HCT116 (cell line): Measurements from ENCODE around the gene KLK6. TPM values are rescaled to one million over a fixed set of nuclear protein-coding genes. Genes with fewer than 3 reads are reported as not detected.

Source experiments
- ATAC-seq: fragments of 200-7000 bp; cut with Tn5 transposase; 2 replicates; pipeline ENCODE4 v1.9.1; 2020; ENCODE audit warnings: mild to moderate bottlenecking, moderate library complexity
- BruUV-seq: library from RNA; stranded (reverse); fragments of 400-500 nt; replicated peaks from 2 replicates; lab custom pipeline; 2021; lab: Mats Ljungman, UMichigan
- CTCF ChIA-PET: fragments of 300-600 bp; sonication (Branson Sonifier 250); formaldehyde crosslinking; loops from one replicate; lab custom pipeline; 2021; ENCODE audit warnings: antibody characterized with exemption; lab: Charles Lee
- POLR2A ChIA-PET: fragments of 300-600, 350-600 bp; sonication (Branson Sonifier 250); formaldehyde crosslinking; loops from one replicate; lab custom pipeline; 2021; ENCODE audit warnings: antibody characterized with exemption; lab: Charles Lee
- RAD21 ChIA-PET, 2 experiments: fragments of 300-600 bp; sonication (Branson Sonifier 250); formaldehyde crosslinking; loops; one replicate each; lab custom pipeline; 2023; ENCODE audit warnings: low total read pairs in 2 of 2; ENCODE audit not compliant: uncharacterized antibody in 2 of 2, unreplicated experiment in 2 of 2, low non-redundant PET in 1 of 2; lab: Charles Lee
- DNase-seq: peaks from one replicate; pipeline ENCODE4 v3.0.0-alpha.2; 2010; ENCODE audit warnings: low read depth, low spot score
- H2AFZ ChIP-seq: fragments of 200-600 bp; shearing (Covaris generic), sonication (generic); 2 replicates; pipeline ENCODE4 v1.6.1; 2017; ENCODE audit warnings: low read depth, mixed run types, mixed read lengths, antibody characterized with exemption, low read length; ENCODE audit not compliant: poor library complexity, severe bottlenecking
- H3K27ac ChIP-seq: 2 replicates; pipeline ENCODE4 v1.5.1; 2012; ENCODE audit warnings: low read depth, low read length
- H3K27me3 ChIP-seq: fragments of 200-600 bp; sonication (generic); 2 replicates; pipeline ENCODE4 v1.6.1; 2016; ENCODE audit warnings: mixed run types, low read length, mixed read lengths; ENCODE audit not compliant: insufficient read depth
- H3K36me3 ChIP-seq, 2 experiments: fragments of 200-500 bp in 1 of 2; fragments of 200-600 bp in 1 of 2; sonication (Bioruptor generic) in 1 of 2; sonication (generic) in 1 of 2; 2 replicates each; pipeline versions ENCODE4 v1.5.1 to v1.6.1; 2014 to 2016; ENCODE audit warnings: low read length in 2 of 2, inconsistent platforms in 1 of 2, mixed read lengths in 1 of 2, mixed run types in 1 of 2; ENCODE audit not compliant: insufficient read depth in 2 of 2, control insufficient read depth in 1 of 2
- H3K4me1 ChIP-seq, 2 experiments: fragments of 200-600 bp in 1 of 2; sonication (generic) in 1 of 2; 2 replicates each; pipeline versions ENCODE4 v1.5.1 to v1.6.1; 2012 to 2017; ENCODE audit warnings: low read length in 2 of 2, inconsistent platforms in 1 of 2, mild to moderate bottlenecking in 1 of 2, mixed read lengths in 1 of 2, mixed run types in 1 of 2, moderate library complexity in 1 of 2; ENCODE audit not compliant: insufficient read depth in 2 of 2, control insufficient read depth in 1 of 2
- H3K4me2 ChIP-seq: fragments of 200-600 bp; sonication (generic); 2 replicates; pipeline ENCODE4 v1.6.1; 2017; ENCODE audit warnings: mixed run types, low read length, mixed read lengths
- H3K4me3 ChIP-seq, 2 experiments: fragments of 200-600 bp in 1 of 2; sonication (generic) in 1 of 2; replicated peaks in 1 of 2; 2 replicates each; pipeline ENCODE4 v1.5.1; 2011 to 2016; ENCODE audit warnings: low read length in 2 of 2, control low read depth in 1 of 2, low read depth in 1 of 2, mild to moderate bottlenecking in 1 of 2, mixed read lengths in 1 of 2, mixed run types in 1 of 2
- H3K79me2 ChIP-seq: fragments of 200-600 bp; sonication (generic); 2 replicates; pipeline ENCODE4 v1.6.1; 2017; ENCODE audit warnings: mild to moderate bottlenecking, mixed run types, low read length, moderate library complexity, mixed read lengths; ENCODE audit not compliant: insufficient read depth
- H3K9ac ChIP-seq: fragments of 200-600 bp; sonication (generic); 2 replicates; pipeline ENCODE4 v1.6.1; 2016; ENCODE audit warnings: low read length, mixed read lengths
- H3K9me2 ChIP-seq: fragments of 200-600 bp; sonication (generic), shearing (Covaris generic); 2 replicates; pipeline ENCODE4 v1.6.1; 2017; ENCODE audit warnings: mixed run types, mild to moderate bottlenecking, moderate library complexity; ENCODE audit not compliant: insufficient read depth
- H3K9me3 ChIP-seq, 2 experiments: fragments of 200-500 bp in 1 of 2; fragments of 200-600 bp in 1 of 2; sonication (Bioruptor generic) in 1 of 2; sonication (generic) in 1 of 2; 2 replicates each; pipeline ENCODE4 v1.6.1; 2014 to 2017; ENCODE audit warnings: low read length in 2 of 2, mixed read lengths in 2 of 2, inconsistent platforms in 1 of 2, low read depth in 1 of 2, mild to moderate bottlenecking in 1 of 2, mixed run types in 1 of 2, moderate library complexity in 1 of 2; ENCODE audit not compliant: control insufficient read depth in 1 of 2, insufficient read depth in 1 of 2
- H4K20me1 ChIP-seq: fragments of 200-600 bp; sonication (generic), shearing (Covaris generic); 2 replicates; pipeline ENCODE4 v1.6.1; 2017; ENCODE audit warnings: mixed run types, mild to moderate bottlenecking, moderate library complexity; ENCODE audit not compliant: insufficient read depth
- CBX3 ChIP-seq: IDR thresholded peaks from 2 replicates; pipeline ENCODE4 v1.6.1; 2012; ENCODE audit warnings: low read depth
- CEBPB ChIP-seq: IDR thresholded peaks from 2 replicates; pipeline ENCODE4 v1.6.1; 2012; ENCODE audit warnings: low read depth
- EGR1 ChIP-seq: IDR thresholded peaks from 2 replicates; pipeline ENCODE4 v1.6.1; 2012; ENCODE audit warnings: low read depth
- ELF1 ChIP-seq: IDR thresholded peaks from 2 replicates; pipeline ENCODE4 v1.6.1; 2012; ENCODE audit warnings: low read depth, borderline replicate concordance
- EZH2phosphoT487 ChIP-seq: fragments of 200-600 bp; IDR thresholded peaks from 2 replicates; pipeline ENCODE4 v1.6.1; 2018; ENCODE audit warnings: antibody characterized with exemption, borderline replicate concordance
- FOSL1 ChIP-seq: IDR thresholded peaks from 2 replicates; pipeline ENCODE4 v1.6.1; 2012; ENCODE audit warnings: low read depth
- JUND ChIP-seq: IDR thresholded peaks from 2 replicates; pipeline ENCODE4 v1.6.1; 2012
- MAX ChIP-seq: IDR thresholded peaks from 2 replicates; pipeline ENCODE4 v1.6.1; 2012
- POLR2AphosphoS5 ChIP-seq: IDR thresholded peaks from 2 replicates; pipeline ENCODE4 v1.6.1; 2011; ENCODE audit warnings: mild to moderate bottlenecking, low read depth, low read length, moderate library complexity
- SP1 ChIP-seq: IDR thresholded peaks from 2 replicates; pipeline ENCODE4 v1.6.1; 2012; ENCODE audit warnings: low read depth
- SRF ChIP-seq: IDR thresholded peaks from 2 replicates; pipeline ENCODE4 v1.6.1; 2012; ENCODE audit warnings: low read depth
- YY1 ChIP-seq: IDR thresholded peaks from 2 replicates; pipeline ENCODE4 v1.6.1; 2011; ENCODE audit warnings: low read length, low read depth, moderate library complexity, mild to moderate bottlenecking; ENCODE audit not compliant: insufficient replicate concordance; ENCODE audit errors: extremely low read depth
- ZBTB33 ChIP-seq: IDR thresholded peaks from 2 replicates; pipeline ENCODE4 v1.6.1; 2011; ENCODE audit warnings: mild to moderate bottlenecking, low read length, moderate library complexity; ENCODE audit not compliant: insufficient replicate concordance; ENCODE audit errors: extremely low read depth
- intact Hi-C: fragments of 100-400 bp; cut with micrococcal nuclease; formaldehyde crosslinking; loops from 2 replicates; pipeline ENCODE4 v1.10.0; 2022
- total RNA-seq: library from RNA; stranded (reverse); gene quantifications from one replicate; pipeline ENCODE4 v1.2.1, GENCODE V29; 2021; ENCODE audit not compliant: unreplicated experiment
- TF ChIP-seq, protein P1 (sequence below): IDR thresholded peaks from 2 replicates; pipeline ENCODE4 v1.6.1; 2012

Gene KLK6
- total RNA-seq, 1 experiment from 2014 or later = 40.5 TPM

DNA sequence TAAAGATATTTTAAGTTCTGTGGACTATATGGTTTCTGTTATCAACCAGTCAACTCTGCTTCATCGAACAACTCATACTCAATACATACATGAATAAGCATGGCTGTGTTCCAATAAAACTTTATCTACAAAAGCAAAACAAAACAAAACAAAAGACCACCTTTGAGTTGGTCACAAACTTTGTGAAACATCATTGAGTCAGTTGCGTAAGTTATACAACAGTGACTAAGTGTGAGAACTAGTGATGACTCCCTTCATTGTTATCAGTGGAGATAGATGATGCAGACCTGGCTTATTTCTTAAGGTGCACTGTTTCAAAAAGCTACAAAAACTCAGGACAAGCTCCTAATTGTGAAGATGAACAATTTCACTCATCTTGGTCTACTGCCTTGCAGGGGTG, 43.7 kb downstream of the KLK6 start:
- Histone ChIP-seq H3K9me2 (no peaks in the 10 kb centered on the region), H3K79me2 (no peaks in the 10 kb centered on the region), H2AFZ (no peak overlapping the region), H3K4me2 (no peak overlapping the region), H3K4me1 (peaks cover 23 to 31% of the 10 kb centered on the region in 2 experiments), H3K27me3 (no peaks in the 10 kb centered on the region), H3K9me3 (no peaks in the 10 kb centered on the region), H3K9ac (no peak overlapping the region), H3K4me3 (no peak overlapping the region), H3K36me3 (no peaks in the 10 kb centered on the region), H4K20me1 (no peaks in the 10 kb centered on the region), H3K27ac (no peak overlapping the region)
- intact Hi-C loops = no loop called here
- CTCF ChIA-PET = interaction anchor here (2.1 kb wide), 1 partner anchor 91 kb away, joined by 7 read pairs; no protein-coding TSS in a partner anchor
- TF ChIP-seq CBX3 = no peak
- TF ChIP-seq FOSL1 = no peak
- TF ChIP-seq EZH2phosphoT487 = no peak
- no peak for TF ChIP-seq JUND
- TF ChIP-seq CEBPB = peak; percentile 50; the same call in 1 of the 2 replicates
- TF ChIP-seq SP1 = 0 out of 2 replicates have a peak, but pooled peaks have one; percentile 9
- TF ChIP-seq EGR1 = no peak
- TF ChIP-seq SRF = no peak
- no peak for TF ChIP-seq POLR2AphosphoS5
- TF ChIP-seq MAX = no peak
- no peak for TF ChIP-seq ELF1
- TF ChIP-seq, protein P1, sequence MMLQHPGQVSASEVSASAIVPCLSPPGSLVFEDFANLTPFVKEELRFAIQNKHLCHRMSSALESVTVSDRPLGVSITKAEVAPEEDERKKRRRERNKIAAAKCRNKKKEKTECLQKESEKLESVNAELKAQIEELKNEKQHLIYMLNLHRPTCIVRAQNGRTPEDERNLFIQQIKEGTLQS = no peak
- TF ChIP-seq YY1 = no peak
- TF ChIP-seq ZBTB33 = no peak
- DNase-seq = no peak
- BruUV-seq = no TSS peak
- POLR2A ChIA-PET = no interaction called here
- RAD21 ChIA-PET = no interaction called here
- no peak for ATAC-seq
